Hepatic stellate cell (primary cell): ENCODE data around the gene SAMD8.

ENCODE experiments used
- DNase-seq: peaks from one replicate; pipeline ENCODE4 v3.0.0; 2011; ENCODE audit warnings: low spot score

SAMD8 gene

GRCh38 chr10:75223507-75223906 is 112.1 kb downstream of the SAMD8 start:
- DNase-seq, result no peak

- DNase-seq, result no peak
Observed at GRCh38 chr10:75226095-75226494, 114.6 kb downstream of the SAMD8 start.

- DNase-seq, result no peak
Observed at GRCh38 chr10:75226656-75227055, 115.2 kb downstream of the SAMD8 start.

- DNase-seq, result no peak
Observed at GRCh38 chr10:75228278-75228677, 116.8 kb downstream of the SAMD8 start.

- no peak for DNase-seq
Observed at GRCh38 chr10:75228834-75229233, 117.4 kb downstream of the SAMD8 start.

GRCh38 chr10:75229971-75230370 is 118.5 kb downstream of the SAMD8 start:
- no peak for DNase-seq

GRCh38 chr10:75230600-75231038 is 119.2 kb downstream of the SAMD8 start:
- peak; percentile 81 for DNase-seq
